ENCODE measurements around the gene CLDN11.

Gene CLDN11

GRCh38 chr3:170483485-170484262 lies 65.0 kb downstream of the CLDN11 start:
- peaks cover 4% of the 10 kb centered on the region for H3K4me1 Mint-ChIP-seq
- H3K36me3 Mint-ChIP-seq (ENCODE audit: low read depth) = no peaks in the 10 kb centered on the region
- TF ChIP-seq CTCF (IDR thresholded peaks at IDR 0.05; ENCODE audit: unreplicated experiment in 3 of 3) = peak in 1 of 3 experiments; percentile 11
- peak overlapping the region; percentile 63 to 91 (median 63) for H3K27ac Mint-ChIP-seq
- no peaks in the 10 kb centered on the region for H3K9me3 Mint-ChIP-seq
- no peaks in the 10 kb centered on the region for H3K27me3 Mint-ChIP-seq (ENCODE audit: low read depth)
- H3K4me3 Mint-ChIP-seq = no peak overlapping the region
